Cardiac fibroblast (primary cell): ENCODE data around the gene MMS22L.
A peak's percentile ranks its signal among the peaks of the same experiment; 100 is the strongest.
"Not testable (repeated sequence)": the region's sequence is repeated elsewhere in the genome, so short reads cannot be mapped to it uniquely, and the experiment has no call there.

ENCODE experiments used
- DNase-seq, 2 donors: peaks; one replicate each; pipeline versions ENCODE4 v3.0.0 to v3.0.0-alpha.2; 2010; ENCODE audit warnings: low read depth in 2 of 2
- H3K4me3 ChIP-seq, 2 donors: replicated peaks in 1 of 2; 1 replicate in 1 of 2; 2 replicates in 1 of 2; pipeline ENCODE4 v1.5.1; 2011; ENCODE audit warnings: low read depth in 2 of 2, low read length in 2 of 2, mild to moderate bottlenecking in 2 of 2, moderate library complexity in 1 of 2
- TF ChIP-seq, protein P1 (sequence below): IDR thresholded peaks from one replicate; pipeline ENCODE4 v1.5.1; 2011; ENCODE audit warnings: low read depth, mild to moderate bottlenecking, low read length, inconsistent platforms

MMS22L gene

DNA sequence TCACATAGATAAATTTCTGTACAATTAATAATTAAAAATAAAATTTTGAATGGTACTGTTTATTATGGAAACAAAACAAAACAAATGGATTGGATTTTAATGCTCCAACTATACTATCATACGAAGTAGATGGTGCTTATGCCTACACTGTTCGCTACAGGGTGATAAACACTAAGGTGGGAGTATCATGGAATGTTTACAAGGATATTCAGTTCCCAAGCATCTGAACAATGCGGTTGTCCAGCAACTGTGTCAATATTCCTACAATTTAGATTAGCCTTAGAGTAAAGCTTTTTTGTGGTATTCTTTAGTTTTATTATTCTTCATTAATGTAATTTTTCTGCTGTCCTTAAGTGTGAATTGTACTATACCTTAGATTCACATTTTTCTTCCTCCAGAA lies 105.1 kb downstream of the MMS22L start:
- H3K4me3 ChIP-seq, result no peak overlapping the region
- TF ChIP-seq, protein P1, sequence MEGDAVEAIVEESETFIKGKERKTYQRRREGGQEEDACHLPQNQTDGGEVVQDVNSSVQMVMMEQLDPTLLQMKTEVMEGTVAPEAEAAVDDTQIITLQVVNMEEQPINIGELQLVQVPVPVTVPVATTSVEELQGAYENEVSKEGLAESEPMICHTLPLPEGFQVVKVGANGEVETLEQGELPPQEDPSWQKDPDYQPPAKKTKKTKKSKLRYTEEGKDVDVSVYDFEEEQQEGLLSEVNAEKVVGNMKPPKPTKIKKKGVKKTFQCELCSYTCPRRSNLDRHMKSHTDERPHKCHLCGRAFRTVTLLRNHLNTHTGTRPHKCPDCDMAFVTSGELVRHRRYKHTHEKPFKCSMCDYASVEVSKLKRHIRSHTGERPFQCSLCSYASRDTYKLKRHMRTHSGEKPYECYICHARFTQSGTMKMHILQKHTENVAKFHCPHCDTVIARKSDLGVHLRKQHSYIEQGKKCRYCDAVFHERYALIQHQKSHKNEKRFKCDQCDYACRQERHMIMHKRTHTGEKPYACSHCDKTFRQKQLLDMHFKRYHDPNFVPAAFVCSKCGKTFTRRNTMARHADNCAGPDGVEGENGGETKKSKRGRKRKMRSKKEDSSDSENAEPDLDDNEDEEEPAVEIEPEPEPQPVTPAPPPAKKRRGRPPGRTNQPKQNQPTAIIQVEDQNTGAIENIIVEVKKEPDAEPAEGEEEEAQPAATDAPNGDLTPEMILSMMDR, result no peak
- DNase-seq, result peak in 1 of 2 donors; percentile 9

- TF ChIP-seq, protein P1, result no peak
Measured at GRCh38 chr6:97176468-97176867, 106.5 kb downstream of the MMS22L start.

GRCh38 chr6:97175806-97176205 lies 107.2 kb downstream of the MMS22L start:
- TF ChIP-seq, protein P1, result no peak
- DNase-seq, result no peak
- H3K4me3 ChIP-seq, result no peak overlapping the region

More at GRCh38 chr6:97176468-97176867, 106.5 kb downstream of the MMS22L start:
- no peak overlapping the region for H3K4me3 ChIP-seq
- no peak for DNase-seq

DNA sequence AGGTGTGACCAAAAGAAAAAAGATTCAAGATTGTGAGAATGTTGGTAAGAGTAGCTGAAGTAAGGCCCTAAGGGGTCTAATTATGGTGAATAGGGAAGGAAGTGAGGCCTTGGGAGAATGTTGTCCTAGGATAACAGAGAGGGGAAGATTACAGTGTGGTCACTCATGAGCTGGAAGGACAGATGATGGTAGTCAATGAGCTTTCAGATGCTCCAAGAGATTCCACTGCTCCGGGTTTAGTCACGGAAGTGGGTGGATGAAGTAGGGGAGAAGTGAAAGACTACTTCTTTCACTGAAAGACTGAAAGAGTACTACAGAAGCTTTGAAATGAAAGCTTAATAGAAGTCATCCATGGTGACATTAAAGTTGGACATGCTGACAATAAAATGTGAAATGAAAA lies 108.5 kb downstream of the MMS22L start:
- no peak for DNase-seq
- H3K4me3 ChIP-seq, result no peak overlapping the region
- TF ChIP-seq, protein P1, result no peak

DNA sequence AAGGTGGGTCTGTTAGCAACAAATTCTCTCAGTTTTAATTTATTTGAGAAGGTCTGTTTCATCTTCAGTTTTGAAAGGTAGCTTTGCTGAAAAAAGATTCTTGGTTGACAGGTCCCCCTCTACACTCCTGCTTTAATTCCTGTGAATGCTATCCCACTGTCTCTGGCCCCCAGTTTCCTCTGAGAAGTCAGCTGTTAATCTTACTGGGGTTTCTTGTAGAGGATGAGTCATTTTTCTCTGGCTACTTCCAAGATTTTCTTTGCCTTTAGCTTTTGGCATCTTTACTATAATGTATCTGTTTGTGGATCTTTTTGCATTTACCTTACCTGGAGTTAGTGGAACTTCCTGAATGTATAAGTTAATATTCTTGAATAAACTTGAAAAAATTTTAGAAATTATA lies 122.7 kb downstream of the MMS22L start:
- TF ChIP-seq, protein P1, result no peak

GRCh38 chr6:97155447-97155846 lies 127.6 kb downstream of the MMS22L start:
- not testable (repeated sequence) for H3K4me3 ChIP-seq, DNase-seq

More for the DNA sequence above, 122.7 kb downstream of the MMS22L start:
- no peak overlapping the region for H3K4me3 ChIP-seq
- DNase-seq, result peak in 1 of 2 donors; percentile 14

- no peak overlapping the region for H3K4me3 ChIP-seq
- TF ChIP-seq, protein P1, result no peak
- no peak for DNase-seq
Measured at GRCh38 chr6:97154015-97154414, 129.0 kb downstream of the MMS22L start.

DNA sequence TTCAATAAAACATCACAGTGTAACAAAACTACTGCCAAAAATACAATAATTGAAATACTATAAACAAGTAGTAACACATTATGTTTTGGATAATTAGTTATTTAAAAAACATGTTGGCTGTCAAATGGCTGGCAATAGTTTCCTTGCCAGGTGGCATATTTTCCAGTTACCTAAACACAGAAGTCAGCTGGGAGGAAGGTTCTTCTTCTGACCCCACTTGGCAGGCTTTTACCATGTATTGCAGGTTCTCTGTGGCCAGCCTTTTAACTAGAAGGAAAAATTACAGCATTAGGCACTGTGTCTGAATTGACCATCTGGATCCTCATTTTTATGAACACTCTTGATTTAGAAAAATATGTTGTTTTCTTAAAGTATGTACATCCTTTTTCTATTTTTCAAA lies 131.4 kb downstream of the MMS22L start:
- DNase-seq, result no peak
- TF ChIP-seq, protein P1, result no peak
- no peak overlapping the region for H3K4me3 ChIP-seq
